GM12873 (cell line): ENCODE results near the gene AMPD3.

Source experiments
- CTCF ChIP-seq: IDR thresholded peaks from 2 replicates; pipeline ENCODE4 v1.5.1; 2012; ENCODE audit warnings: low read depth, mild to moderate bottlenecking, moderate library complexity, low read length, control low read depth; ENCODE audit not compliant: insufficient read depth; ENCODE audit errors: missing control alignments

AMPD3 gene

GRCh38 chr11:10498426-10499250 lies 43.6 kb downstream of the AMPD3 start:
- no peak for TF ChIP-seq CTCF

GRCh38 chr11:10499452-10499851 lies 44.4 kb downstream of the AMPD3 start:
- no peak for TF ChIP-seq CTCF

- no peak for TF ChIP-seq CTCF
Measured at GRCh38 chr11:10499874-10500601, 45.0 kb downstream of the AMPD3 start.

- TF ChIP-seq CTCF: no peak
Measured at GRCh38 chr11:10500757-10501684, 46.0 kb downstream of the AMPD3 start.

- TF ChIP-seq CTCF: no peak
Measured at GRCh38 chr11:10502065-10502680, 47.1 kb downstream of the AMPD3 start.

GRCh38 chr11:10502770-10503169 lies 47.7 kb downstream of the AMPD3 start:
- no peak for TF ChIP-seq CTCF
